K562 (cell line): ENCODE data around the gene DIRAS1. TPM values are rescaled to one million over a fixed set of nuclear protein-coding genes. Genes with fewer than 3 reads are reported as not detected.

Source experiments
- MGA ChIP-seq: fragments of 450-650 bp; IDR thresholded peaks from 2 replicates; pipeline ENCODE4 v1.6.1; 2016; ENCODE audit warnings: mild to moderate bottlenecking, moderate library complexity
- NFIC ChIP-seq: fragments of 450-650 bp; IDR thresholded peaks from 2 replicates; pipeline ENCODE4 v1.6.1; 2017; ENCODE audit warnings: mild to moderate bottlenecking, inconsistent platforms
- POLR2H ChIP-seq: IDR thresholded peaks from 2 replicates; pipeline ENCODE4 v1.6.1; 2016; ENCODE audit warnings: missing genetic modification characterization, low read depth, mild to moderate bottlenecking, control low read depth, missing compliant biosample characterization, moderate library complexity
- RNF2 ChIP-seq: sonication (generic); IDR thresholded peaks from 2 replicates; pipeline ENCODE4 v1.6.1; 2016
- SAFB ChIP-seq: fragments of 200-400 bp; formaldehyde crosslinking; IDR thresholded peaks from 2 replicates; pipeline ENCODE4 v1.6.1; 2017; ENCODE audit warnings: low read depth, low read length, borderline replicate concordance
- SMARCB1 ChIP-seq: IDR thresholded peaks from 2 replicates; pipeline ENCODE4 v1.6.1; 2011; ENCODE audit warnings: improper control_type of control experiment, low read depth; ENCODE audit not compliant: insufficient read length
- TCF3 ChIP-seq: sonication (generic); formaldehyde crosslinking; IDR thresholded peaks from 2 replicates; pipeline ENCODE4 v1.4.0; 2020; ENCODE audit warnings: mild to moderate bottlenecking, missing genetic modification reagents
- XRCC5 ChIP-seq: fragments of 200-400 bp; formaldehyde crosslinking; IDR thresholded peaks from 2 replicates; pipeline ENCODE4 v1.6.1; 2017; ENCODE audit warnings: low read depth, mild to moderate bottlenecking, low read length
- ZBTB33 ChIP-seq: sonication (generic); formaldehyde crosslinking; IDR thresholded peaks from 2 replicates; pipeline ENCODE4 v1.8.1; 2023; ENCODE audit warnings: mild to moderate bottlenecking, missing genetic modification reagents
- ZFX ChIP-seq: sonication (generic); formaldehyde crosslinking; IDR thresholded peaks from 2 replicates; pipeline ENCODE4 v1.8.0; 2022; ENCODE audit warnings: mild to moderate bottlenecking, missing genetic modification reagents, moderate library complexity
- polyA plus RNA-seq, 8 experiments: library from polyadenylated mRNA; depleted of rRNA in 4 of 8; stranded (reverse) in 5 of 8; unstranded in 3 of 8; fragments of >200 nt; fragmentation: Nextera tagmentation in 2 of 8; fragmentation: Illumina TruSeq in 1 of 8; extraction: Ambion mirVana in 2 of 8; extraction: Trizol in 1 of 8; gene quantifications; 2 replicates each; pipeline versions ENCODE4 v1.2.1 to v1.2.3, GENCODE V29; 2011 to 2014; ENCODE audit warnings: inconsistent platforms in 1 of 8, missing spikeins in 1 of 8
- total RNA-seq, 7 experiments: library from RNA; depleted of rRNA in 6 of 7; stranded (reverse); fragments of >200 nt in 6 of 7; fragmentation: Illumina TruSeq in 2 of 7; extraction: Trizol in 2 of 7; gene quantifications; 2 replicates each; pipeline versions ENCODE4 v1.2.1 to v1.2.3, GENCODE V29; 2011 to 2021; ENCODE audit warnings: low replicate concordance in 1 of 7

Gene DIRAS1
- total and polyA plus RNA-seq, 9 of the 15 experiments (the other 6 are each of a cell fraction or from before 2014, with no cell fraction given): 0.11 to 12.0 (median 2.9) TPM

- TF ChIP-seq RNF2: 0 out of 2 replicates have a peak, but pooled peaks have one; percentile 36
- peak; percentile 87 for TF ChIP-seq MGA
- 0 out of 2 replicates have a peak, but pooled peaks have one; percentile 68 for TF ChIP-seq SAFB
- peak; percentile 56; the same call in 1 of the 2 replicates for TF ChIP-seq ZBTB33 (CRISPR knock-in tag)
- 0 out of 2 replicates have a peak, but pooled peaks have one; percentile 25 for TF ChIP-seq TCF3 (CRISPR knock-in tag)
- TF ChIP-seq POLR2H (tag): no peak
- no peak; the same call in 1 of the 2 replicates for TF ChIP-seq NFIC
- TF ChIP-seq ZFX (CRISPR knock-in tag): peak; percentile 77
- TF ChIP-seq SMARCB1: peak; percentile 27
- 0 out of 2 replicates have a peak, but pooled peaks have one; percentile 74 for TF ChIP-seq XRCC5
- TF ChIP-seq, all 486 proteins: peak for 69
These were observed 1.6 kb upstream of the DIRAS1 start (continued) for GRCh38 chr19:2722541-2723344.
